K562 (cell line): ENCODE measurements around the gene DPM2. TPM values are rescaled to one million over a fixed set of nuclear protein-coding genes. Genes with fewer than 3 reads are reported as not detected.

Experiments used
- ATAC-seq: fragments of 200-7000 bp; cut with Tn5 transposase; 3 replicates; pipeline ENCODE4 v1.9.1; 2020; ENCODE audit warnings: moderate library complexity
- BruUV-seq: library from RNA; stranded (reverse); fragments of 400-500 nt; replicated peaks from 2 replicates; lab custom pipeline; 2021; lab: Mats Ljungman, UMichigan
- CTCF ChIA-PET: fragments of 300-600 bp; formaldehyde crosslinking; extraction: SDS; loops from one replicate; lab custom pipeline; 2021; ENCODE audit warnings: low intra/inter-chr PET ratio; lab: Yijun Ruan, JAX
- POLR2A ChIA-PET: fragments of 300-600, 350-650 bp; sonication (Branson Sonifier 250); formaldehyde crosslinking; extraction: SDS; loops from one replicate; lab custom pipeline; 2021; ENCODE audit warnings: antibody characterized with exemption, inconsistent platforms; lab: Yijun Ruan, JAX
- DNase-seq, 4 experiments: peaks; one replicate each; pipeline versions ENCODE4 v3.0.0 to v3.0.0-alpha.2; 2011 to 2018; ENCODE audit warnings: low spot score in 3 of 4, mixed read lengths in 3 of 4; ENCODE audit errors: extremely low read depth in 1 of 4
- FAIRE-seq: peaks from 2 replicates; lab custom pipeline; 2011; peaks lifted over from hg19 to GRCh38; lab: Jason Lieb, UNC
- H2AFZ ChIP-seq: 2 replicates; pipeline ENCODE4 v1.6.0; 2011; ENCODE audit warnings: low read depth, low read length, control low read depth, inconsistent platforms
- H3K27ac ChIP-seq: fragments of 200-600 bp; 3 replicates; pipeline ENCODE4 v1.8.0; 2011; ENCODE audit warnings: low read depth, mild to moderate bottlenecking, control low read depth, inconsistent platforms, low read length, moderate library complexity, mixed read lengths; ENCODE audit errors: extremely low read depth
- H3K27me3 ChIP-seq, 2 experiments: fragments of 300-600 bp in 1 of 2; 2 replicates in 1 of 2; 3 replicates in 1 of 2; pipeline versions ENCODE4 v1.6.0 to v1.8.0; 2011; ENCODE audit warnings: inconsistent platforms in 2 of 2, low read length in 2 of 2, mild to moderate bottlenecking in 1 of 2, mixed read lengths in 1 of 2, moderate library complexity in 1 of 2; ENCODE audit not compliant: control insufficient read depth in 2 of 2, insufficient read depth in 2 of 2
- H3K36me3 ChIP-seq: fragments of 300-600 bp; 3 replicates; pipeline ENCODE4 v1.8.0; 2011; ENCODE audit warnings: mild to moderate bottlenecking, low read length, inconsistent platforms; ENCODE audit not compliant: control insufficient read depth, insufficient read depth
- H3K4me1 ChIP-seq, 2 experiments: fragments of 200-600 bp in 1 of 2; replicated peaks in 1 of 2; 2 replicates in 1 of 2; 3 replicates in 1 of 2; pipeline versions ENCODE4 v1.5.1 to v1.8.0; 2011; ENCODE audit warnings: inconsistent platforms in 2 of 2, low read length in 2 of 2, mild to moderate bottlenecking in 1 of 2, mixed read lengths in 1 of 2, moderate library complexity in 1 of 2; ENCODE audit not compliant: control insufficient read depth in 2 of 2, insufficient read depth in 2 of 2
- H3K4me2 ChIP-seq: 2 replicates; pipeline ENCODE4 v1.6.1; 2011; ENCODE audit warnings: low read length, control low read depth, inconsistent platforms, mixed read lengths; ENCODE audit not compliant: insufficient read depth
- H3K4me3 ChIP-seq: fragments of 200-600 bp; sonication (generic), shearing (Covaris generic); 2 replicates; pipeline ENCODE4 v1.5.1; 2016; ENCODE audit warnings: control low read depth, inconsistent platforms
- H3K79me2 ChIP-seq: fragments of 200-600 bp; 3 replicates; pipeline ENCODE4 v1.8.0; 2011; ENCODE audit warnings: low read length, inconsistent platforms; ENCODE audit not compliant: control insufficient read depth, insufficient read depth
- H3K9ac ChIP-seq, 2 experiments: 2 replicates each; pipeline versions ENCODE4 v1.6.0 to v1.6.1; 2011; ENCODE audit warnings: low read depth in 2 of 2, low read length in 2 of 2, control low read depth in 1 of 2, inconsistent platforms in 1 of 2, mild to moderate bottlenecking in 1 of 2, mixed read lengths in 1 of 2; ENCODE audit not compliant: insufficient read depth in 1 of 2
- H3K9me1 ChIP-seq: one replicate; pipeline ENCODE4 v1.6.0; 2011; ENCODE audit warnings: inconsistent platforms, mild to moderate bottlenecking, low read length, moderate library complexity; ENCODE audit not compliant: control insufficient read depth, insufficient read depth
- H3K9me3 ChIP-seq: replicated peaks from 2 replicates; pipeline ENCODE4 v1.5.1; 2011; ENCODE audit warnings: low read depth, low read length, inconsistent platforms; ENCODE audit not compliant: control insufficient read depth, insufficient read depth
- H4K20me1 ChIP-seq: replicated peaks from 2 replicates; pipeline ENCODE4 v1.6.1; 2011; ENCODE audit warnings: low read length, inconsistent platforms, mixed read lengths; ENCODE audit not compliant: control insufficient read depth, insufficient read depth
- CBX1 ChIP-seq: sonication (generic); IDR thresholded peaks from 2 replicates; pipeline ENCODE4 v1.6.1; 2016; ENCODE audit warnings: antibody characterized with exemption, low read depth, mild to moderate bottlenecking
- FOXA3 ChIP-seq, 2 experiments: fragments of 450-650 bp in 1 of 2; sonication (generic) in 1 of 2; formaldehyde crosslinking; IDR thresholded peaks in 1 of 2; conservative IDR thresholded peaks in 1 of 2; 2 replicates each; pipeline versions ENCODE4 v1.4.0 to v1.8.0; 2020 to 2022; ENCODE audit warnings: mild to moderate bottlenecking in 2 of 2, missing genetic modification reagents in 1 of 2
- FOXP1 ChIP-seq: sonication (generic); formaldehyde crosslinking; IDR thresholded peaks from 2 replicates; pipeline ENCODE4 v1.8.0; 2022; ENCODE audit warnings: mild to moderate bottlenecking, missing genetic modification reagents
- KAT8 ChIP-seq: fragments of 450-650 bp; IDR thresholded peaks from 2 replicates; pipeline ENCODE4 v1.6.1; 2016; ENCODE audit warnings: low read depth, mild to moderate bottlenecking
- MCM5 ChIP-seq: fragments of 450-650 bp; IDR thresholded peaks from 2 replicates; pipeline ENCODE4 v1.6.1; 2016; ENCODE audit warnings: low read depth
- MED1 ChIP-seq: sonication (generic); formaldehyde crosslinking; IDR thresholded peaks from 2 replicates; pipeline ENCODE4 v1.8.1; 2023; ENCODE audit warnings: missing genetic modification reagents, borderline replicate concordance
- MTA2 ChIP-seq: fragments of 450-650 bp; IDR thresholded peaks from 2 replicates; pipeline ENCODE4 v1.6.1; 2016; ENCODE audit warnings: low read depth
- NR2C2 ChIP-seq, 2 experiments: fragments of 200-800 bp in 1 of 2; sonication (Bioruptor generic) in 1 of 2; sonication (generic) in 1 of 2; formaldehyde crosslinking in 1 of 2; IDR thresholded peaks; 2 replicates each; pipeline versions ENCODE4 v1.6.1 to v1.8.0; 2016 to 2022; ENCODE audit warnings: mild to moderate bottlenecking in 1 of 2, missing compliant biosample characterization in 1 of 2, missing genetic modification characterization in 1 of 2, missing genetic modification reagents in 1 of 2
- RBBP5 ChIP-seq: fragments of 200-600 bp; sonication (generic); IDR thresholded peaks from 2 replicates; pipeline ENCODE4 v1.6.1; 2012; ENCODE audit warnings: borderline replicate concordance, mild to moderate bottlenecking, low read length, control low read depth, inconsistent platforms; ENCODE audit not compliant: insufficient read depth, poor library complexity, severe bottlenecking
- TCF15 ChIP-seq: fragments of 250-450 bp; sonication (Bioruptor Pico); IDR thresholded peaks from 2 replicates; pipeline ENCODE4 v1.8.0; 2022; ENCODE audit warnings: moderate library complexity, mild to moderate bottlenecking, inconsistent platforms
- TEAD1 ChIP-seq, 2 experiments: fragments of 450-650 bp in 1 of 2; sonication (generic) in 1 of 2; formaldehyde crosslinking; IDR thresholded peaks; 2 replicates each; pipeline versions ENCODE4 v1.4.0 to v1.8.0; 2020 to 2022; ENCODE audit warnings: mild to moderate bottlenecking in 2 of 2, missing genetic modification reagents in 1 of 2
- ZBTB7A ChIP-seq: IDR thresholded peaks from 2 replicates; pipeline ENCODE4 v1.6.1; 2011; ENCODE audit warnings: low read depth, mild to moderate bottlenecking, low read length, moderate library complexity, borderline replicate concordance; ENCODE audit not compliant: control insufficient read depth
- ZNF511 ChIP-seq: sonication (generic); formaldehyde crosslinking; IDR thresholded peaks from 2 replicates; pipeline ENCODE4 v1.8.0; 2022; ENCODE audit warnings: mild to moderate bottlenecking, missing genetic modification reagents
- WGBS: fragments of 100-300 bp; shearing (Covaris generic); methylation state at CpG from one replicate; pipeline ENCODE4 v1.1.6; 2016; ENCODE audit warnings: low coverage, mixed read lengths; ENCODE audit not compliant: insufficient coverage; ENCODE audit errors: missing lambda C conversion rate; 5-methylcytosine and 5-hydroxymethylcytosine counted together
- in situ Hi-C: fragments of 300-500 bp; cut with MboI; formaldehyde crosslinking; loops from 4 replicates; pipeline ENCODE4 v1.15.0; 2018; ENCODE audit warnings: inconsistent platforms, mixed read lengths
- intact Hi-C: fragments of 100-400 bp; cut with micrococcal nuclease; formaldehyde crosslinking; loops from 2 replicates; pipeline ENCODE4 v1.14.2; 2022
- polyA plus RNA-seq, 8 experiments: library from polyadenylated mRNA; depleted of rRNA in 4 of 8; stranded (reverse) in 5 of 8; unstranded in 3 of 8; fragments of >200 nt; fragmentation: Nextera tagmentation in 2 of 8; fragmentation: Illumina TruSeq in 1 of 8; extraction: Ambion mirVana in 2 of 8; extraction: Trizol in 1 of 8; gene quantifications; 2 replicates each; pipeline versions ENCODE4 v1.2.1 to v1.2.3, GENCODE V29; 2011 to 2014; ENCODE audit warnings: inconsistent platforms in 1 of 8, missing spikeins in 1 of 8
- total RNA-seq, 7 experiments: library from RNA; depleted of rRNA in 6 of 7; stranded (reverse); fragments of >200 nt in 6 of 7; fragmentation: Illumina TruSeq in 2 of 7; extraction: Trizol in 2 of 7; gene quantifications; 2 replicates each; pipeline versions ENCODE4 v1.2.1 to v1.2.3, GENCODE V29; 2011 to 2021; ENCODE audit warnings: low replicate concordance in 1 of 7

DPM2 gene
- total and polyA plus RNA-seq, 9 of the 15 experiments (the other 6 are each of a cell fraction or from before 2014, with no cell fraction given): 43.5 to 126 (median 71.1) TPM

- POLR2A ChIA-PET: interaction anchor here (0.6 kb wide), 1 partner anchor 61 kb away, joined by 3 read pairs; no protein-coding TSS in a partner anchor
- peak overlapping the region; percentile 97 for H3K4me2 ChIP-seq
- 43% methylated on average over 17 of the region's 25 CpGs for WGBS
Measured at GRCh38 chr9:127938298-127938690, 640 bp upstream of the DPM2 start.

More at GRCh38 chr9:127938298-127938690, 640 bp upstream of the DPM2 start:
- Histone ChIP-seq H3K27me3 (no peaks in the 10 kb centered on the region), H3K9ac (peak overlapping the region; percentile 89 to 96), H2AFZ (peak overlapping the region; percentile 93), H3K4me3 (no peak overlapping the region), H3K9me3 (no peaks in the 10 kb centered on the region), H3K4me1 (peaks cover 69 to 90% of the 10 kb centered on the region in 2 experiments), H3K9me1 (peaks cover 3% of the 10 kb centered on the region), H3K36me3 (peaks cover 39% of the 10 kb centered on the region; the same call in 2 of the 3 replicates), H3K79me2 (peaks cover 41% of the 10 kb centered on the region), H4K20me1 (peaks cover 18% of the 10 kb centered on the region; the same call in 1 of the 2 replicates), H3K27ac (peak overlapping the region; percentile 88)
- CTCF ChIA-PET: interaction anchor here (0.6 kb wide), 1 partner anchor 180 kb away, joined by 4 read pairs; no protein-coding TSS in a partner anchor
- no TSS peak for BruUV-seq
- peak; percentile 38 to 57 (median 48) for DNase-seq
- no peak for FAIRE-seq
- TF ChIP-seq MCM5: no peak
- TF ChIP-seq RBBP5: peak; percentile 2
- TF ChIP-seq FOXP1 (CRISPR knock-in tag): 0 out of 2 replicates have a peak, but pooled peaks have one; percentile 35
- TF ChIP-seq TCF15: no peak
- peak; percentile 33; the same call in 1 of the 2 replicates for TF ChIP-seq ZBTB7A
- TF ChIP-seq CBX1: 0 out of 2 replicates have a peak, but pooled peaks have one; percentile 2
- no peak for TF ChIP-seq MED1 (CRISPR knock-in tag)
- peak; percentile 12; the same call in 1 of the 2 replicates for TF ChIP-seq ZNF511 (CRISPR knock-in tag)
- no peak for TF ChIP-seq MTA2
- 0 out of 4 replicates have a peak, but pooled peaks of 1 of the 2 experiments have one; percentile 35 for TF ChIP-seq FOXA3 (CRISPR knock-in tag; conservative IDR thresholded peaks at IDR 0.05 in 1 of 2, IDR thresholded peaks at IDR 0.05 in 1 of 2)
- 0 out of 4 replicates have a peak, but pooled peaks of 1 of the 2 experiments have one; percentile 2 for TF ChIP-seq TEAD1 (CRISPR knock-in tag; IDR thresholded peaks at IDR 0.05)
- no peak for TF ChIP-seq NR2C2 (CRISPR knock-in tag; IDR thresholded peaks at IDR 0.05)
- TF ChIP-seq NR2C2 (tag; IDR thresholded peaks at IDR 0.05): no peak
- TF ChIP-seq KAT8: no peak
- 0 out of 3 replicates have a peak, but pooled peaks have one; percentile 0 for ATAC-seq
- in situ Hi-C loops (loop anchor here (5.0 kb wide), 2 partner anchors 94 to 179 kb away; no protein-coding TSS in a partner anchor), intact Hi-C loops (no loop called here)
